ENCODE data around the gene HPSE2.

Gene HPSE2

DNA sequence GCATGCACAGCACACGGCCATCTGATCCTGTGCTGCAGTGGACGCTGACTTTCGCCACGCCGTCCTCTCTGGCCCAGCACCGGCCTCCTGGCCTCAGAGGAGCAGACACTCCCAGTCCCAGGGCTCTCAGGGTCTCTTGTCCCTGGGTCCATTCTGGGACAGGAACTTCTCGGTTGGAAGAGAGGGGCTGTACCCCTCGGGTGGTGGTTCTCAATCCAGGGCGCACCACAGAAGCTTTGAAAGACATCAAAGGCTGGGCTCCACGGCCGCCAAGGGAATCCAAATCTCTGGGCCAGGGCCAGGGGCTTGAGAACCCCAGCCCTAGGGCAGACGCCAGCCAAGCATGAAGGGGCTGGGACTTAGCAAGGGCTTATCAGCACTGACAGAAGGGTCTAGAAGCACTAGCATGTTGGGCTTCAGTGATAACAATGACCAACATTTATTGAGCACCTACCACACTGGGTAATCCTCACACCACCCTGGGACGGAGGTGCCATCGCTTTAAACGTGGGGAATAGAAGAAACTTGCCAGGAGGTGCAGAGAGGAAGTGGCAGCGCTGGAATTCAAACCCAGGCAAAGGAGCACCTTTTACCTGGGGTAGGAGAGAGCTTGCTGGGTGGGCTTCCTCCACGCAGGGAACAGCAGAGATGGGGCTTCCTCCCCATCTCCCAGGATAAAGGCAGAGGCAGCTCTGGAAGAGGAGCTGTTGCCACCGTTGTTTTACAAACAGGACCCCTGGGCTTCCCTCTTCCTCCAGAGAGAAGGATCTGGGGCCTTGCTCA lies 818.9 kb downstream of the HPSE2 start:
- DNase-seq (ENCODE audit: low read depth, low spot score): no peak

DNA sequence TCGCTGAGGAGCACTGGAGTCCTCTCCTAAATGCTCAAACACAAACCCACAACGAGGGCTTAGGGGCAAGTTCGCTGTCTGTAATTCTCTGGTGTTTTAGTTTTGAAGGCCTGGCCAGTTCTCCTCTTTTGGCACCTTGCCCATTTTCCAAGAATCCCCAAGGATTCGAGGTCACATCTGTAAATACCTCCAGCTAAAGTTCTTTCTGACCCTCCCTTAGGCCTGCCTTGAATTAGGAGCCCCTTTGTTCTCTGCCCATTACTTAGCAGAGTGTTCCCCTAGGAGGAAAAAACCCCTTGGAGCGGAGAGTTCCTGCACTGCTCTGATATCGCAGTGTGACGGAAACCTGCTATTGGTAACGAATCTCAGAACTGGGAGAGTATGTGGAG lies 819.9 kb downstream of the HPSE2 start:
- DNase-seq (ENCODE audit: low read depth, low spot score): no peak

DNA sequence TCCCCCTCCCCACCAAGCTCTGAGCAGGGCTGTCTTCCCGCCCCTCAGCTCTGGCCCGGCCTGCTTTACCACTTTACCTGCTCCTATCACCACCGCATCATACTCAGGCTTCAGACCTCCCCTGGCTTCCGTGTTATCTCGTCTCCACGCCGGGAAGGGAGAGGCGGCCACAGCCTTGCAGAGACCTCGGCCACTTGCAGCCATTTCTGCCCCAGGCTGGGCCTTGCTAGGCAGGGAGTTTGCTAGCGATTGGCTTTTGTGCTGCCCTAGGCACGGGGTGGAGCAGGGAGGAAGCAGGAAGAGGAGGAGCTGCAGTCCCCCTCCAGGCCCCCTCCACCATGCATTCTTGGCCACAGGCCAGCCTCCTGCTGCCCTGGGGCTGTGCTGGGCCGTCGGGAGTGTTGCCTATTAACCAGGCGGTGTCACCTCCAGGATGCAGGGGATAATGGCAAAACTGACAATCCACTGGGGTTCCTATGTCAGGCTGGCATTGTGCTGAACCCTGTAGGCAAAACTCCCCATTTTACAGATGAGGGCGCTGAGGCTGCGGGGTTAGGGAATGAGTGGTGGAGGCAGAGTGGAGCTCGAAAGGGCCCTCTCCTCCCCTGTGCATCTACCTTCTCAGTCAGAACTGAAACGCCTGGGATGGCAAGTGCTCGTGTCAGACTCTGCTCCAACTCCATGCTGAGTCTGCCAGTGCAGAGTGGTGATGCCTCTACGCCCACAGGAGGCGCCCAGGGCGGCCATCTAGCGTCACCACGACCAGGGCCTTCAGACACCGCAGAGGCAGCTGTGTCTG lies 820.5 kb downstream of the HPSE2 start, which contains the start of gene PYROXD2:
TSS of gene PYROXD2 (minus strand) at position 251 of the 799 bp plus-strand sequence. CDS start at position 204, 47 bp downstream.
- no peak for DNase-seq (ENCODE audit: low read depth, low spot score)

DNA sequence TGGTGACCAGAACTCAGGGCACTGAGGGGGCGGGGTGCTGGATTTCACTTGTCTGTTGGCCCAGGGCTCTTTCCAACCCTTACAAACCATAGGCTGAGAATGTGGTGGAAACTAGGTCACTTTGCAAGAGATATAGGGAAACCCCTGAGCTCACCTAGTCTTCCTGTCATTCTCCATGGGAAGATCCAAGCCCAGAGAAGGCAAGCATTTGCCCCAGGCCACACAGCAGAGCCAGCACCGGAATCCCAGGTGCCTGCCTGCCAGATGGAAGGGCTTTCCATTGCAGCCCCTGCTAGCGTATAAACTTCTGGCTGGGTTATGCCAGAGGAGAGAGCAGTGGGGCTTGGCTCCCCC lies 821.1 kb downstream of the HPSE2 start:
- no peak for DNase-seq (ENCODE audit: low read depth, low spot score)

DNA sequence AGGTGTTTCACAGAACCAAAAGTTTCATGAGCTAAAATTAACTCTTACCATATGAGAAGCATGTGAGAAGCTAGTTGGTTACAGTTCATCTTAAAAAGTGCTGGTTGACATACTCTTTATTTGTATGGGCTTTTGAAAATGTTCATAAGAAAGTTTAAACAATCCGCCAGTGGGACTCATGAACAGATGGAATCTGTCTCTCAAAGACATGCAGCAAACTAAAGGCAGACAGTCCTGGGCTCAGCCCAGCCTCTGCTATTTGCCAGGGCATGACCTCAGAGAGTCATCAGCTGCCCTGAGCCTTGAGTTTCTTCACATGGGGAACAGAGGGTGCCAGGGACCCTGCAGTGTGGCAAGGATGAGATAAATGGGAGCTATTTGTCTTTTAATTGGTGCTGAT lies 823.9 kb downstream of the HPSE2 start:
- DNase-seq (ENCODE audit: low read depth, low spot score): no peak

DNA sequence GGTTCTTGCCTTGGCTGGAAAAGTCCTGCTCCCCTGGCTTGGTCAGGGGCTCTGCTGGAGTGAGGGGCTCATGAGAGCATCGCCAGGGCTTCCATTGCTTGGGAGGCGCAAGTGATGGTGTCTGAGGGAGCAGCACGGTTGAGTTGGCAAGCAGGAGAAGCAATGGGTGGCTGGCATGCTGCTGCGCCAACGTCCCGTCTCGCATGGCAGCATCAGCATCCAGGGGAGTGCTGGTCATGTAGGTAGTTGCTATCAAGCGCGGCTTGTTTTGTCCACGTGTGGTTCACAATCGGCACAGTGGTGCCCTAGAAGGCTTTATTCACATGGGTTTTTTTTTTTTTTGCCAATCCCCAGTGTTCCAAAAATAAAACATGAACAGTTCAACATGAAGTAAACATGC lies 824.5 kb downstream of the HPSE2 start:
- DNase-seq (ENCODE audit: low read depth, low spot score): no peak

DNA sequence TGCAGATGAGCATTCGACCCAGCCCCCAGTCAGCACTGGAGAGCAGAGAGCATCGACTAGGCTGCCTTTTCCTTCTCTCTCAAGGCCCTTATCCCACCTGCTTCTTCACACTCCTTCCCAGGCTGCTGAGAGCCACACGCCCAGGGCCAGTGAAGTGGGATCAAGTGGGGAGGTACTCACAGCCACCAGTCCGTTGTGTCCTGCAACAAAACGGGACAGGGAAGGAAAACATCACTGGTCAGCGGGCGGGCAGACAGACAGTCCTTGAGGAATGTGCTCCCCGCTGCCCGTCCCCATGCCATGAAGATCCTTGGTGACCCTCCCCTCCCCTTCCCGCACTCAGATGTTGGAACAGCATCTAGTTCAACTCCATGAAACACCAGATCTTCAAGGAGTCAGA lies 824.9 kb downstream of the HPSE2 start:
- no peak for DNase-seq (ENCODE audit: low read depth, low spot score)

DNA sequence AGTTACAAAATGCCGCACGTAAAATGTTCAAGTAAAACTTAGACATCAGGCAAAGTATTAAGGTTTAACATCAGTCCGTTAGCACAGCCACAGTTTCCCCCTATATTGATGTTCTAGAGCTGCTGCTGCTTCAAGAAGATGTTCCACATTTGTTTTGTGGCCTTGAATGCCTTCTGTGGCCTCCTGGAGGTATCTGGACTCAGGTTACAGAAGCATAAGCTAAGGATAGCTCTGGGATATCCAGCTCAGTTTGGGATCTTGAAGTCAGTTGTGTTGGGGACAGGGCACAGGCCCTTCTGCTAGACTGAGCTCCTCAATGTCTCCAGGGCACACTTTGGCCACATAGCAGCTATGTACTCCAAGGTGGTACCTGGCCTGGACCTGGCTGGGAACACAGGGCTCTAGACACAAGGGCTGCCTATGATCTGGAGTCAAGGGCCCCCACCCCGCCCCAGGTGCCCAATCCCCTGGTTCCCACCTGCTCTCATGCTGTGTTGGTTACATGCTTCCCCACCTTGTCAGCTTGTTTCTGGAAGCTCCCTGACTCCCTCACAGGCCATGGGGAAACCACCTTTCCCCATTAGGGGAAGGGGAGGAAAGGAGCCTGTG lies 825.4 kb downstream of the HPSE2 start:
- no peak for DNase-seq (ENCODE audit: low read depth, low spot score)

DNA sequence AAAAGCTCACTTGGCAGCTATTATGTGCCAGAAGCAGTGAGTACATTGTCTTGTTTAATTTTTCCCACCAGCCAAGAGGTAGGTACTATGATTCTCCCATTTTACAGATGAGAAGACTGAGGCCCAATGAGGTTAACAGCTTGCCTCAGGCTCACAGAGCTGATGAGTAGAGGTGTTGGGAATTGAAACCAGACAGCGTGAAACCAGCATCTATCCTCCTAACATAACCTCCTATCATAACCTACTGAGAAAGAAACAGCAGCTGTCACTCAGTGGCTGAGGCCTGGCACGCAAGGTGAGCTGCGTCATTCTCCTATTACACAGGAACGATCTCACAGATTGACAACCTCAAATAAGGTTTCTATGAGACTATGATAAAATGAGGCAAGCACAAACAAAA lies 826.9 kb downstream of the HPSE2 start:
- DNase-seq (ENCODE audit: low read depth, low spot score): no peak

DNA sequence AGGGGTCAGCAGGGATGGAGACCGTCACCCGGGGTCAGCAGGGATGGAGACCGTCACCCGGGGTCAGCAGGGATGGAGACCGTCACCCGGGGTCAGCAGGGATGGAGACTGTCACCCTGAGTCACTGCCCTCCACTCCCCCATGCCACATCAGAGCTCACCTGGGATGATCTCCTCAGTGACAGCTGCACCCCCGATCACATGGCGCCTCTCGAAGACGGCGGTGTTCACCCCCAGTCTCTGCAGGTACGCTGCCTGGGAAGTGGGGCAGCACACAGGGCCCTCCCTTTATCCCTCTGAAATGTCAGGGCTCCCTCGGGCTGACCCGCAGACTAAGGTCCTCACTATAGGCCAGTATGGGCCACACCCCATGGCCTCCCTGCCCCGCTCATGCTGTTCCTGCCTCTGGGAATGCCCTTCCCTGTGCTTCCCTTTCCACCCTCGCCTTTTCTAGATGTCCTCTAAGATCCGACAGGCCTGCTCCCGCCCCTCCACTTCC lies 827.9 kb downstream of the HPSE2 start:
- no peak for DNase-seq (ENCODE audit: low read depth, low spot score)

All from activated naive CD8-positive, alpha-beta T cell treated with anti-CD3 and anti-CD28 coated beads, Interleukin-2, amount 50 U/mL, for 16 hours (primary cell).